ENCODE results near the gene MRPL20.

DNA sequence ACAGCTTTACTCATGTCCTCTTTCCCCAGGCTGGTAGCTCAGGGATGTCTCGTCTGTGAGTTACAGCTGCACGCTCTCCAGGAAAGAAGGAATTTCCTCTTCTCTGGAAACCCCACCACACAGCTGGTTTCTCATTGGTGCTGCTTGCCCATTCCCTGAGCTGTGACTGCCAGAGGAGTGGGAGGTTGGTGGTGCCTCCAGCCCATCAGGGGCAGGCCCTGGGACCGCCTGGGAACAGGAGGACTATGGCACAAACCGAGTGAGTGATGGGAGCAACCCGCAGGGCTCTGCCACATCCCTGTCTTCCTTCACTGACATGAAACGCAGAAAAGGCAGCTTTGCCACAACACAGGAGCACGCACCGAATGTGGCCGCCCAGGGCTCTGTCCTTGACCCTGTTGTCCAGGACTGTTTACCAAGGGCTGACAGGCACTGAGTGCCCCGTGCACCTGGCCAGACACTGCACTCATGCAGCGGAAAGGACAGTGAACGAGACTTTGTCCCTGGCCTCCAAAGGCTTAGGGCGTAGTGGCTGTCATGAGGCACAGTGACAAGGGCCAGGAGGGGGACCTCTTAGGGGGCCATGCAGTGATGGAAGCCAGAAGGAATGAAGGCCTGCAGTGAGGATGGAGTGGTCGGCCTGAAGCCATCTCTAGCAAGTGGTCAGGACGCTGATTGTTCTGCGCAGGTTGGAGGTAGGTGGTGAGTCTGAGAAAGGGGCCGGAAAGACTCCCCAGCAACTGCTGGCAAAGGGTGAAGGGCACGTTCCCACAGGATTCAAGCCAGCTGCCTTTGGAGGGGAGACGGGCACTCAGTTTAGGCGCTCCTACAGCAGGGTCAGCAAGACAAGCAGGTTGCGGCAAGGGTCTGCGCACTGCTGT lies 6.3 kb downstream of the MRPL20 start:
- TF ChIP-seq, protein P1, sequence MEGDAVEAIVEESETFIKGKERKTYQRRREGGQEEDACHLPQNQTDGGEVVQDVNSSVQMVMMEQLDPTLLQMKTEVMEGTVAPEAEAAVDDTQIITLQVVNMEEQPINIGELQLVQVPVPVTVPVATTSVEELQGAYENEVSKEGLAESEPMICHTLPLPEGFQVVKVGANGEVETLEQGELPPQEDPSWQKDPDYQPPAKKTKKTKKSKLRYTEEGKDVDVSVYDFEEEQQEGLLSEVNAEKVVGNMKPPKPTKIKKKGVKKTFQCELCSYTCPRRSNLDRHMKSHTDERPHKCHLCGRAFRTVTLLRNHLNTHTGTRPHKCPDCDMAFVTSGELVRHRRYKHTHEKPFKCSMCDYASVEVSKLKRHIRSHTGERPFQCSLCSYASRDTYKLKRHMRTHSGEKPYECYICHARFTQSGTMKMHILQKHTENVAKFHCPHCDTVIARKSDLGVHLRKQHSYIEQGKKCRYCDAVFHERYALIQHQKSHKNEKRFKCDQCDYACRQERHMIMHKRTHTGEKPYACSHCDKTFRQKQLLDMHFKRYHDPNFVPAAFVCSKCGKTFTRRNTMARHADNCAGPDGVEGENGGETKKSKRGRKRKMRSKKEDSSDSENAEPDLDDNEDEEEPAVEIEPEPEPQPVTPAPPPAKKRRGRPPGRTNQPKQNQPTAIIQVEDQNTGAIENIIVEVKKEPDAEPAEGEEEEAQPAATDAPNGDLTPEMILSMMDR (IDR thresholded peaks at IDR 0.05; ENCODE audit: extremely low read depth in 1 of 2, insufficient read depth in 1 of 2, low read depth in 1 of 2, low read length in 2 of 2) = no peak
- no peak for TF ChIP-seq JUN (IDR thresholded peaks at IDR 0.05; ENCODE audit: borderline replicate concordance, insufficient read depth, insufficient read length, low read depth)
